Endothelial cell of umbilical vein (primary cell): ENCODE data around the gene ANKRD61. TPM values are rescaled to one million over a fixed set of nuclear protein-coding genes. Genes with fewer than 3 reads are reported as not detected.
"Not testable (repeated sequence)": the region's sequence is repeated elsewhere in the genome, so short reads cannot be mapped to it uniquely, and the experiment has no call there.

Experiments used
- Bru-seq: library from RNA; stranded (reverse); fragments of 400-500 nt; gene quantifications from one replicate; lab custom pipeline; 2021; lab: Mats Ljungman, UMichigan
- BruChase-seq, 2 experiments: library from RNA; stranded (reverse); fragments of 400-500 nt; gene quantifications; one replicate each; lab custom pipeline; 2021; lab: Mats Ljungman, UMichigan
- BruUV-seq: library from RNA; stranded (reverse); fragments of 400-500 nt; replicated peaks from 2 replicates; lab custom pipeline; 2021; lab: Mats Ljungman, UMichigan
- CTCF ChIA-PET: fragments of 300-600, 350-600 bp; sonication (Branson Sonifier 250); formaldehyde crosslinking; loops from one replicate; lab custom pipeline; 2021; ENCODE audit warnings: antibody characterized with exemption, inconsistent platforms; lab: Charles Lee
- POLR2A ChIA-PET: fragments of 300-600, 350-600 bp; sonication (Branson Sonifier 250); formaldehyde crosslinking; loops from one replicate; lab custom pipeline; 2021; ENCODE audit warnings: antibody characterized with exemption, inconsistent platforms; lab: Charles Lee
- DNase-seq: peaks from one replicate; pipeline ENCODE4 v3.0.0-alpha.2; 2011; ENCODE audit warnings: low read depth, low spot score
- FAIRE-seq: peaks from 2 replicates; lab custom pipeline; 2011; peaks lifted over from hg19 to GRCh38; lab: Jason Lieb, UNC
- H2AFZ ChIP-seq: 2 replicates; pipeline ENCODE4 v1.6.0; 2012; ENCODE audit warnings: low read depth, low read length, control low read depth, inconsistent platforms
- H3K27ac ChIP-seq: 2 replicates; pipeline ENCODE4 v1.5.1; 2011; ENCODE audit warnings: low read depth, mild to moderate bottlenecking, control low read depth, low read length, moderate library complexity; ENCODE audit not compliant: insufficient read depth
- H3K27me3 ChIP-seq, 2 experiments: 2 replicates each; pipeline versions ENCODE4 v1.6.0 to v1.6.1; 2011; ENCODE audit warnings: low read length in 2 of 2, mixed read lengths in 1 of 2; ENCODE audit not compliant: control insufficient read depth in 2 of 2, insufficient read depth in 2 of 2
- H3K36me3 ChIP-seq, 2 experiments: 2 replicates in 1 of 2; 3 replicates in 1 of 2; pipeline ENCODE4 v1.5.1; 2011; ENCODE audit warnings: low read length in 2 of 2, mild to moderate bottlenecking in 1 of 2, moderate library complexity in 1 of 2; ENCODE audit not compliant: control insufficient read depth in 2 of 2, insufficient read depth in 2 of 2; ENCODE audit errors: extremely low read depth in 1 of 2
- H3K4me1 ChIP-seq: 3 replicates; pipeline ENCODE4 v1.5.1; 2011; ENCODE audit warnings: mild to moderate bottlenecking, low read length; ENCODE audit not compliant: control insufficient read depth, insufficient read depth; ENCODE audit errors: extremely low read depth
- H3K4me2 ChIP-seq: 2 replicates; pipeline ENCODE4 v1.6.1; 2011; ENCODE audit warnings: low read length, control low read depth, mixed read lengths; ENCODE audit not compliant: insufficient read depth
- H3K4me3 ChIP-seq, 3 experiments: fragments of 200-600 bp in 1 of 3; sonication (generic), shearing (Covaris generic) in 1 of 3; replicated peaks in 1 of 3; 2 replicates each; pipeline ENCODE4 v1.5.1; 2011 to 2016; ENCODE audit warnings: control low read depth in 3 of 3, low read length in 3 of 3, mild to moderate bottlenecking in 2 of 3, inconsistent platforms in 1 of 3, low read depth in 1 of 3, moderate library complexity in 1 of 3; ENCODE audit not compliant: insufficient read depth in 1 of 3
- H3K79me2 ChIP-seq: 2 replicates; pipeline ENCODE4 v1.6.0; 2012; ENCODE audit warnings: low read length, inconsistent platforms; ENCODE audit not compliant: control insufficient read depth, insufficient read depth
- H3K9ac ChIP-seq: replicated peaks from 2 replicates; pipeline ENCODE3; 2011; ENCODE audit warnings: low read length, control low read depth; ENCODE audit not compliant: insufficient read depth; ENCODE audit errors: extremely low read depth
- H3K9me1 ChIP-seq: replicated peaks from 3 replicates; pipeline ENCODE4 v1.6.0; 2011; ENCODE audit warnings: mild to moderate bottlenecking, low read length; ENCODE audit not compliant: control insufficient read depth, insufficient read depth; ENCODE audit errors: extremely low read depth
- H3K9me3 ChIP-seq: replicated peaks from 2 replicates; pipeline ENCODE4 v1.5.1; 2012; ENCODE audit warnings: low read length, inconsistent platforms; ENCODE audit not compliant: control insufficient read depth, insufficient read depth
- H4K20me1 ChIP-seq: replicated peaks from 2 replicates; pipeline ENCODE3; 2011; ENCODE audit warnings: mild to moderate bottlenecking, low read length; ENCODE audit not compliant: control insufficient read depth, insufficient read depth; ENCODE audit errors: extremely low read depth
- CTCF ChIP-seq, 2 donors: IDR thresholded peaks; 1 replicate in 1 of 2; 2 replicates in 1 of 2; pipeline ENCODE4 v1.5.1; 2011; ENCODE audit warnings: low read length in 2 of 2, mild to moderate bottlenecking in 2 of 2, moderate library complexity in 2 of 2, control low read depth in 1 of 2, inconsistent platforms in 1 of 2, low read depth in 1 of 2; ENCODE audit not compliant: insufficient read depth in 1 of 2; ENCODE audit errors: extremely low read depth in 1 of 2
- EZH2 ChIP-seq: IDR thresholded peaks from 2 replicates; pipeline ENCODE4 v1.6.1; 2012; ENCODE audit warnings: borderline replicate concordance, low read depth, mild to moderate bottlenecking, moderate library complexity, low read length, inconsistent platforms; ENCODE audit not compliant: severe bottlenecking
- FOS ChIP-seq: IDR thresholded peaks from 2 replicates; pipeline ENCODE4 v1.6.1; 2011; ENCODE audit warnings: mild to moderate bottlenecking, low read length, moderate library complexity, borderline replicate concordance; ENCODE audit not compliant: insufficient read depth
- GATA2 ChIP-seq: IDR thresholded peaks from 2 replicates; pipeline ENCODE4 v1.7.0; 2011; ENCODE audit warnings: low read depth, mild to moderate bottlenecking, moderate library complexity, mixed read lengths, low read length; ENCODE audit not compliant: insufficient read length, insufficient read depth
- JUN ChIP-seq: IDR thresholded peaks from 2 replicates; pipeline ENCODE4 v1.6.1; 2011; ENCODE audit warnings: borderline replicate concordance, low read depth; ENCODE audit not compliant: insufficient read length, insufficient read depth
- MAX ChIP-seq: IDR thresholded peaks from 2 replicates; pipeline ENCODE4 v1.6.1; 2011; ENCODE audit not compliant: insufficient read depth, insufficient read length
- MYC ChIP-seq: IDR thresholded peaks from one replicate; pipeline ENCODE4 v1.6.1; 2011; ENCODE audit warnings: mild to moderate bottlenecking, low read depth, low read length
- POLR2A ChIP-seq: IDR thresholded peaks from 2 replicates; pipeline ENCODE4 v1.6.1; 2012; ENCODE audit warnings: low read depth, mild to moderate bottlenecking, control low read depth, low read length
- POLR2AphosphoS5 ChIP-seq: IDR thresholded peaks from 2 replicates; pipeline ENCODE4 v1.6.1; 2012; ENCODE audit warnings: low read depth, mild to moderate bottlenecking, control low read depth, low read length, moderate library complexity; ENCODE audit not compliant: insufficient read depth
- dilution Hi-C: fragments of 300-500 bp; cut with MboI; formaldehyde crosslinking; loops from one replicate; pipeline ENCODE4 v1.15.0; 2019; ENCODE audit warnings: low sequenced_read_pairs; ENCODE audit not compliant: extremely low pct_ligation_motif_present
- intact Hi-C: fragments of 100-400 bp; cut with micrococcal nuclease; formaldehyde crosslinking; loops from one replicate; pipeline ENCODE4 v1.10.0; 2022
- long read RNA-seq: library from polyadenylated mRNA; stranded (forward); transcript quantifications from one replicate; pipeline ENCODE4 v2.0.0, GENCODE V29; 2021
- polyA minus RNA-seq, 3 experiments: library from RNA; depleted of rRNA, polyadenylated mRNA; stranded (reverse); fragments of >200 nt; gene quantifications; 1 replicate in 1 of 3; 2 replicates in 2 of 3; pipeline ENCODE4 v1.2.3, GENCODE V29; 2011
- polyA plus RNA-seq, 4 experiments: library from polyadenylated mRNA; depleted of rRNA in 3 of 4; stranded (reverse) in 3 of 4; unstranded in 1 of 4; fragments of >200 nt; gene quantifications; 2 replicates each; pipeline versions ENCODE4 v1.2.1 to v1.2.3, GENCODE V29; 2011 to 2012; ENCODE audit warnings: missing spikeins in 1 of 4
- total RNA-seq: library from RNA; stranded (reverse); gene quantifications from 2 replicates; pipeline ENCODE4 v1.2.3, GENCODE V29; 2021

ANKRD61 gene
- 0.35 and 0.53 TPM in 2 replicates for total RNA-seq
- polyA plus RNA-seq: 0.18 and 0.32 TPM in 2 replicates
- polyA plus RNA-seq (2011; cell fraction: cytosol; rRNA removed): 0.24 and 0.30 TPM in 2 replicates
- 0.57 and 0.62 TPM in 2 replicates for polyA plus RNA-seq (2011; cell fraction: nucleus; rRNA removed)
- polyA plus RNA-seq (2012): 0.60 and 1.1 TPM in 2 replicates
- 0.70 TPM in 1 of 2 replicates, not detected in the other for polyA minus RNA-seq
- polyA minus RNA-seq (2011; cell fraction: cytosol; rRNA and poly(A)+ RNA removed): not detected
- not detected in 2 replicates for polyA minus RNA-seq (2011; cell fraction: nucleus; rRNA and poly(A)+ RNA removed)
- Bru-seq, nascent RNA: percentile 27 among the genes with signal in this experiment
- BruChase-seq, experiment 1, labeled RNA remaining after a 6-hour chase: percentile 23 among the genes with signal in this experiment
- percentile 26 among the genes with signal in this experiment for BruChase-seq, experiment 2, labeled RNA remaining after a 2-hour chase
- long read RNA-seq: 0 reads

- Histone ChIP-seq H3K36me3 (peaks cover 13 to 21% of the 10 kb centered on the region in 2 experiments), H3K79me2 (no peaks in the 10 kb centered on the region), H3K9me1 (no peaks in the 10 kb centered on the region), H3K27ac (no peak within 1 kb of the TSS), H3K27me3 (no peaks in the 10 kb centered on the region), H3K4me2 (no peak within 1 kb of the TSS), H3K9ac (no peak within 1 kb of the TSS), H2AFZ (no peak within 1 kb of the TSS), H3K9me3 (no peaks in the 10 kb centered on the region), H4K20me1 (no peaks in the 10 kb centered on the region), H3K4me1 (peaks cover 3% of the 10 kb centered on the region), H3K4me3 (no peak within 1 kb of the TSS)
- ChIA-PET POLR2A (no interaction called here), CTCF (interaction anchor here (1.3 kb wide), 1 partner anchor 76 kb away, joined by 3 read pairs; no protein-coding TSS in a partner anchor)
- DNase-seq (no peak), FAIRE-seq (peak; percentile 43)
- no TSS peak for BruUV-seq
- intact Hi-C loops: no loop called here
- no peak for TF ChIP-seq GATA2
- no peak for TF ChIP-seq MAX
- TF ChIP-seq JUN: no peak
- no peak for TF ChIP-seq EZH2
- TF ChIP-seq MYC: no peak
- no peak for TF ChIP-seq POLR2AphosphoS5
- TF ChIP-seq FOS: no peak
- no peak for TF ChIP-seq POLR2A
- no peak for TF ChIP-seq CTCF (IDR thresholded peaks at IDR 0.05; ENCODE audit: extremely low read depth in 1 of 2, insufficient read depth in 1 of 2, low read depth in 1 of 2, low read length in 2 of 2)
- dilution Hi-C loops: no loop called here
These were observed at the start of gene ANKRD61 for GRCh38 chr7:6030988-6031387. ANKRD61 (plus strand) TSS chr7:6031376; CDS start chr7:6031376, 0 bp downstream.

GRCh38 chr7:5987061-5987460 lies 44.1 kb upstream of the ANKRD61 start:
- BruUV-seq, CTCF ChIA-PET, DNase-seq, intact Hi-C loops, H4K20me1 ChIP-seq, H3K79me2 ChIP-seq, H3K4me1 ChIP-seq, H3K9ac ChIP-seq, H2AFZ ChIP-seq, H3K4me2 ChIP-seq, H3K36me3 ChIP-seq, H3K9me1 ChIP-seq, dilution Hi-C loops, H3K9me3 ChIP-seq, H3K4me3 ChIP-seq, POLR2A ChIA-PET, H3K27me3 ChIP-seq, FAIRE-seq, H3K27ac ChIP-seq: not testable (repeated sequence)
